SU-DHL-6 (cell line): ENCODE results near the gene SLIT2.

ENCODE experiments used
- CTCF ChIP-seq: fragments of 200-600 bp; sonication (generic); IDR thresholded peaks from one replicate; pipeline ENCODE4 v1.5.1; 2017; ENCODE audit warnings: antibody characterized with exemption, mild to moderate bottlenecking, low read length, moderate library complexity; ENCODE audit not compliant: insufficient read depth, poor library complexity, severe bottlenecking
- EZH2phosphoT487 ChIP-seq: fragments of 200-600 bp; sonication (generic), shearing (Covaris generic); conservative IDR thresholded peaks from 2 replicates; pipeline ENCODE4 v1.6.1; 2018; ENCODE audit warnings: mild to moderate bottlenecking, antibody characterized with exemption, low read length, moderate library complexity, mixed read lengths

GRCh38 chr4:20248155-20248558 is 3.5 kb upstream of the SLIT2 start:
- TF ChIP-seq CTCF (peak; percentile 41), EZH2phosphoT487 (no peak)
